ENCODE measurements around the gene VAT1L. TPM values are rescaled to one million over a fixed set of nuclear protein-coding genes. Genes with fewer than 3 reads are reported as not detected.

VAT1L gene
- total and polyA plus RNA-seq, 2 donors (not counting 3 experiments of a cell fraction or from before 2014, with no cell fraction given) = 0.46 to 1.5 TPM

GRCh38 chr16:77949445-77949844, 161.1 kb downstream of the VAT1L start:
- Histone ChIP-seq H3K27ac (ENCODE audit: insufficient read depth, low read depth, low read length) (no peak overlapping the region), H3K4me2 (ENCODE audit: insufficient read depth, low read length) (no peak overlapping the region), H3K9me1 (replicated peaks; ENCODE audit: control insufficient read depth, extremely low read depth, insufficient read depth, low read length) (no peaks in the 10 kb centered on the region), H3K9ac (replicated peaks; ENCODE audit: extremely low read depth, insufficient read depth, low read length) (no peak overlapping the region), H2AFZ (ENCODE audit: low read depth, low read length) (no peak overlapping the region), H3K36me3 (ENCODE audit: control insufficient read depth in 2 of 2, extremely low read depth in 1 of 2, insufficient read depth in 2 of 2, low read length in 2 of 2) (no peaks in the 10 kb centered on the region), H4K20me1 (replicated peaks; ENCODE audit: control insufficient read depth, extremely low read depth, insufficient read depth, low read length) (no peaks in the 10 kb centered on the region), H3K79me2 (ENCODE audit: control insufficient read depth, insufficient read depth, low read length) (no peaks in the 10 kb centered on the region), H3K4me3 (replicated peaks in 1 of 3; ENCODE audit: insufficient read depth in 1 of 3, low read depth in 1 of 3, low read length in 3 of 3) (no peak overlapping the region), H3K4me1 (ENCODE audit: control insufficient read depth, extremely low read depth, insufficient read depth, low read length) (no peaks in the 10 kb centered on the region), H3K27me3 (ENCODE audit: control insufficient read depth in 2 of 2, insufficient read depth in 2 of 2, low read length in 2 of 2) (no peaks in the 10 kb centered on the region), H3K9me3 (replicated peaks; ENCODE audit: control insufficient read depth, insufficient read depth, low read length) (no peaks in the 10 kb centered on the region)
- no peak for TF ChIP-seq MAX (IDR thresholded peaks at IDR 0.05; ENCODE audit: insufficient read depth, insufficient read length)
- TF ChIP-seq EZH2 (IDR thresholded peaks at IDR 0.05; ENCODE audit: borderline replicate concordance, low read depth, low read length, severe bottlenecking) = no peak
- no peak for TF ChIP-seq CTCF (IDR thresholded peaks at IDR 0.05; ENCODE audit: extremely low read depth in 1 of 2, insufficient read depth in 1 of 2, low read depth in 1 of 2, low read length in 2 of 2)
- no peak for TF ChIP-seq MYC (IDR thresholded peaks at IDR 0.05; ENCODE audit: low read depth, low read length)
- TF ChIP-seq FOS (IDR thresholded peaks at IDR 0.05; ENCODE audit: borderline replicate concordance, insufficient read depth, low read length) = no peak
- TF ChIP-seq GATA2 (IDR thresholded peaks at IDR 0.05; ENCODE audit: insufficient read depth, insufficient read length, low read depth, low read length) = no peak
- no peak for TF ChIP-seq POLR2AphosphoS5 (IDR thresholded peaks at IDR 0.05; ENCODE audit: insufficient read depth, low read depth, low read length)
- no peak for TF ChIP-seq POLR2A (IDR thresholded peaks at IDR 0.05; ENCODE audit: low read depth, low read length)
- no peak for TF ChIP-seq JUN (IDR thresholded peaks at IDR 0.05; ENCODE audit: borderline replicate concordance, insufficient read depth, insufficient read length, low read depth)
- FAIRE-seq (no peak), DNase-seq (ENCODE audit: low read depth, low spot score) (no peak)
- dilution Hi-C loops (cut with MboI; ENCODE audit: extremely low pct_ligation_motif_present, low sequenced_read_pairs) (no loop called here), intact Hi-C loops (cut with micrococcal nuclease) (no loop called here)
- POLR2A ChIA-PET = no interaction called here
- no TSS peak for BruUV-seq (replicated peaks)
- CTCF ChIA-PET = no interaction called here
